Ramos (cell line): Measurements from ENCODE around the gene ID3.

Source experiments
- in situ Hi-C: fragments of 300-500 bp; cut with MboI; formaldehyde crosslinking; loops from one replicate; pipeline ENCODE4 v1.14.3; 2022; ENCODE audit warnings: low sequenced_read_pairs; ENCODE audit not compliant: unreplicated experiment

ID3 gene

DNA sequence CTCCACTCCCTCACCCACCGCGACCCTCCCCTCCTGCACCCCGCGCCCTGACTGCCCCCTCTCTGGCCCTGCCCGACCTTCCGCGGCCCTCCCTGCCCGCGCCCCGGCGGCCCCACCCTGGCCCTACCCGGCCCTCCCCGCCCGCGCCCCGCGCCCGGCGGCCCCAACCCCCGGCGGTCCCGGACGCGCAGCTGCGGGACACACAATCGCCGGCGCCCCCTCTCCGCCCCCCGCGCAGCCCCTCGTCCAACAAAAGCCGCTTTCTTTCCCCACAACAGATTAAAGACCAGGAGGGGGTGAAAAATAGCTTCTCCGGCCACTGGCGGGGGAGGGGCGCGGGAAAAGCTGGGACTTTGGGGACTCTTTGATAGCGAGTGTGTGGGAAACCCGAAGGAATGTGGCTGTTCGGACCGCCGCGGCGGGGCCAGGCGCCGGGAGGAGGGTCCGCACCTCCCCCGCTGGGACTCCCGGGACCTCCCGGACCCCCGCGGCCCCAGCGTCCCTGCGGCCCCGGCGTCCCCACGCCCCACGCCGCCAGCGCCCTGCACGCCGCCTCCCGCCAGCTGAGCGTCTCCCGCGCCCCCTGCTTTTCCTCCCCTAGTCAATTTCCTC, 8.8 kb upstream of the ID3 start:
- in situ Hi-C loops: no loop called here

DNA sequence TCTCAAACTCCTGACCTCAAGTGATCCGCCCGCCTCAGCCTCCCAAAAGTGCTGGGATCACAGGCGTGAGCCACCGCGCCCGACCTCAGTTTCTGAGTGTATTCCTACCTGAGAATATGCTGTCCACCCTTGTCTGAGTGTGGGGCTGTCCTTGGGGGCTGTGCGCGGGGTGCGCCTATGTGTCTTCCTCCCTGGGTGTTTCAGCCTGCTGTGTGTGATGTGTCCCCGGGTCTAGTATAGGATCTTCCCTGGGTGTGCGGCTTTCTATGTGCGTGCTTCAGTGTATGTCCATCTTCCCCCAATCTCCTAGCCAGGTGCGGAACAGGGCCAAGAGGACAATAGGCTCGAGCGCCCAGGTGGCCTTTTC, 8.3 kb upstream of the ID3 start:
- in situ Hi-C loops: no loop called here

DNA sequence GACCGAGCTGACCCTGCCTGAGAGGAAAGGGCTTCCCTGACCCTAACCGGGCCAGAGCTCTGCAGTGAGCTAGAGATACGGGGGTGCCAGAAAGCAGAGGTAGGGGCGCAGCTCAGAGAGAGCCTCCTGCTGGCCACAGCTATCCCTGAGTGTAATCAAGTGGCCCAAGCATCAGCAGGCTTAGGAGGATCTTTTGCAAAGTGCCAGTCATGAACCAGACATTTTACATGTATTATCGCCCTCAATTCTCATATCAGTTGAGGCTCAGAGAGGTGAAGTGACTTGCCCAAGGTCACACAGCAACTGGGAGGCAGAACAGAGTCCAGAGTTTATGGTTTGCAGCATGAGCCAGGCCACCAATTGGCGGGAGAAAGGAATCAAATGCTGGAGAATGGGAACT, 7.0 kb upstream of the ID3 start:
- in situ Hi-C loops: no loop called here

- in situ Hi-C loops: no loop called here
Observed at GRCh38 chr1:23565776-23566175, 6.5 kb upstream of the ID3 start.

DNA sequence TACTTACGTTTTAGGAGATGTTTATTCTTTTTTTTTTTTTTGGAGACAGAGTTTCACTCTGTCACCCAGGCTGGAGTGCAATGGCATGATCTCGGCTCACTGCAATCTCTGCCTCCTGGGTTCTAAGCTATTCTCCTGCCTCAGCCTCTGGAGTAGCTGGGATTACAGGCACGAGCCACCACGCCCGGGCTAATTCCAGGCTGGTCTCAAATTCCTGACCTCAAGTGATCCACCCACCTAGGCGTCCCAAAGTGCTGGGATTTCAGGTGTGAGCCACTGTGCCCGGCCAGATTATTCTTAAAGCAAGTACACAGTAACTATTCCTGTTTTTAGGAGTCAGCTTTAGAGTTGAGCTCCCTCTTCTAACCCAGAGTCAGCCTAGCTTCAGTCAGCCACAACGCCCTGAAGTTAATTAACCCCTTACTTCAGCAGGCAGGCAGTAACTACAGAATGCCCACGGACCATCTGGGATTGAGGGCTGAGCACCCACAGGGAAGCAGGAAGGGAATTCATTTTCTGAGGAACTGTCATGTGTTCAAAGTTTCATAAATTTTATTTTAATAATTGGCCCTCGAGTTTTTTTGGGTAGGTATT, 5.3 kb upstream of the ID3 start:
- in situ Hi-C loops: no loop called here

GRCh38 chr1:23563755-23564374, 4.6 kb upstream of the ID3 start:
- in situ Hi-C loops: no loop called here

DNA sequence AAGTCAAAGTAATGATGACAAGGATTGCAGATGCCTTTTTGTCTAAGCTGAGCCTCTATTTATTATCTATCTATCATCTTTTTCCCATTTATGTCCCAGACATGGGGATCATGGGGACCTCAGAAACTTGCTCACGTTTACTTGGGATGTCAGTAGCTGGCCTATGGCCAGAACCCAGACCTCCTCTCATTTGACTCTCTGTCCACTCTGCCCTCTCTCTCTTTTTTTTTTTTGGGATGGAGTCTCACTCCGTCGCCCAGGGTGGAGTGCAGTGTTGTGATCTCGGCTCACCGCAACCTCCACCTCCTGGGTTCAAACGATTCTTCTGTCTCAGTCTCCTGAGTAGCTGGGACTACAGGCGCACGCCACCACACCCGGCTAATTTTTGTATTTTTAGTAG, 3.7 kb upstream of the ID3 start:
- in situ Hi-C loops: no loop called here

- in situ Hi-C loops: no loop called here
Observed at GRCh38 chr1:23562137-23562876, 3.0 kb upstream of the ID3 start.

GRCh38 chr1:23561813-23562100, 2.5 kb upstream of the ID3 start:
- in situ Hi-C loops: no loop called here

DNA sequence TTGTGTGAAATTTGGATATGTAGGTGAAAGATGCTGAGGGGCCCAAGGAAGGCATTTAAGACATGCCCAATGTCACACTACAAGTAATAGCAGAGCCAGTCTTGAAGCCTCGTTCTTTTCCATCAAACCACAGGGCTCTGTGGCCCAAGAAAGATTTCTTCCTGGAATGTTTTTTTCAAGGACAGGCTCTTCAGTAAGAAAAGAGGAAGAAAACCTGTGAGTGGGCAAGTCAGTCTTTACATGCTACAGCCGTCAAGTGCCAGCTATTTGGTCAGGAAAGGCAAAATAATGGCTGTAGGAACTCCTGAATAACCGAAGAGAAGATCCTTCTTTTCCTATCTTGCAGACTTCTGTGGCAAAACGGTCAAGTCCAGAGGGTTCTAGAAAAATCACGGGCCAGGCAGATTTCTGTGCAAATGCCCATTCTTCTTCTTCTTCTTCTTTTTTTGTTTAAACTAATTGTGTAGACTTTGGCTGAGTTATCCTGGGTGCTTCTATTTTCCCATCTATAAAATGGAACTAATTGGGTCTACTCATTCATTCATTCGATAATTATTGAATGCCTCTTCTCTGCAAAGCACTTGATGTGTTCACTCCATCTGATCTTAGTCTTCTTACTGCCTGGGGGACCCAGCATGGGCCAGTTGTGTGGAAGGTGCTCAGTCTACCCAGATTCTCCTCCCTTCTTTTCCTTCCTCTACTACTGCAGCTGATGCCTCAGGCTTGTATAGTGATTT, 1.9 kb upstream of the ID3 start:
- in situ Hi-C loops: no loop called here

DNA sequence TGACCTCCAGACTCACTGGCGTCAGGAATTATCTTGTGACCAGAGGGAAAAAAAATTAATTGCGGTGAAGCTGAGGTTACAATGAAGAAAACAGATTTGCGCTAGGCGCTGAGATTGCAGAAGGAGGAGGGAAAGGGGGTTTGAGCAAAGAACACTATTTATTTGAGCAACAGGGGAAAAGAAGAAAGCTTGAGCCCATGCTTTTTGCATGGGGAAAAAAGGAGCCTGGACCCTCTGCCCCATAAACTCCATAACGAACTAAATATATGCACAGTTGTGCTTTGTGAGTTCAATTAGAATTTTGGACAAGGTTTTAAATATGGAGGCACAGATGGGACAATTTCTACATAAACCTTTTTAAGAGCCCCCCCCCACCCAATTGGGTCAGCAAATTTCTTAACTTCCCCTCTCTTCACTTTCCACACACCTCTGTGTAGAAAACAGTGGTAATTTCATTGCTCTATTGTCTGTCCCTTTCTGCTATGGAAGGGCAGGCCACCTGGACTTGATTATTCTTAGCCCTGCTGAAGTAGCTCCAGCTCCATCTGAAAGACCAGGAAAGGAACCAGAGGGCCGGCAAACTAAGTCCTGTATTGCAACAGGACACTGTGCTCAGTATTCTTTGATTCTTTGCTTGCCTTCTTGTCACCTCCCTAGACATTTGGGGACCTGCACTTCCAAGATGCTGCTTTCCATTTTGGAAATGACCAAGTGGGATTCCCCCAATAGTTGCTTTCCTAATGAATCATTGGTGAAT, 862 bp upstream of the ID3 start:
- in situ Hi-C loops: loop anchor here (10.0 kb wide), 1 partner anchor 55 kb away; no protein-coding TSS in a partner anchor

DNA sequence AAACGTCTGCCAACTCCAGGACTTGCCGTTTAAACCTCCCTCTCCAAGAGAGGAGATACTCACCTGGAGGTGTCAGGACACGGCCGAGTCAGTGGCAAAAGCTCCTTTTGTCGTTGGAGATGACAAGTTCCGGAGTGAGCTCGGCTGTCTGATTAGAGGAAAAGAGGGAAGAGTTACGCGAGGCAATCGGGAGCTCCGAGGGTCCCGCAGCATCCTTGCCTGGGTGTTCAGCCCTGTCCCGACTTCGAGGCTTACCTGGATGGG, 497 bp downstream of the ID3 start:
- in situ Hi-C loops: loop anchor here (10.0 kb wide), 1 partner anchor 56 kb away; no protein-coding TSS in a partner anchor

DNA sequence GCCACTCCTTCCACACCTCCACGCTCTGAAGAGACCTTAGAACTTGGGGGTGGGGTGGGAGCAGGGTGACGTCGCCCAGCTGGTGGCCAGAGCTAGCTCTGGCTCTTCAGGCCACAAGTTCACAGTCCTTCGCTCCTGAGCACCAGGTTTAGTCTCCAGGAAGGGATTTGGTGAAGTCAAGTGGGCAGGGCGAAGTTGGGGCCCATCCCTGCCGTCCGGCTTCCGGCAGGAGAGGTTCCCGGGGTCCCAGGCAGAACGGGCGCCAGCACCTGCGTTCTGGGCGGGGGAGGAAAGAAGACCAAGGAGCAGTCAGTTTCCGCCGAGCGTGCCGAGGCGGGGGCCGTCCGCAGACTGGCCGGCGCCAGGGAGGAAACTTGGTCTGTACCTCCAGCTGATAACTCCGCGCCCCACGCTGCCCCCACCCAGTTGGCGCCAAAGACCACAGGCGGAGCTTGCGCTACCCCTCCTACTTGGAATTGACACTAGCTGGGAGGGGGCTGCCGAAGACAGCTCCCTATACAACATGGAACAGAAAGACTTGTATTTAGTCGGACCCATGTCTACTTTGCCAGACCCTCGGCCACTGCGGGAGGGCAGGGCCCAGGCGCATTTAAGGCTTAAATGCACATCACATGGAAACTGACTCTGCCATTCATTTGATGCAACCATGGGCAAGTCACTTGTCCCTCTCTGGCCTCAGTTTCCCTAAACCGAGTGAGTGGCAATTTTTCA, 995 bp downstream of the ID3 start:
- in situ Hi-C loops: loop anchor here (10.0 kb wide), 1 partner anchor 56 kb away; no protein-coding TSS in a partner anchor

- in situ Hi-C loops: loop anchor here (10.0 kb wide), 1 partner anchor 57 kb away; no protein-coding TSS in a partner anchor
Observed at GRCh38 chr1:23557471-23558124, 1.7 kb downstream of the ID3 start.

GRCh38 chr1:23556635-23557470, 2.4 kb downstream of the ID3 start:
- in situ Hi-C loops: loop anchor here (10.0 kb wide), 1 partner anchor 58 kb away; no protein-coding TSS in a partner anchor

- in situ Hi-C loops: loop anchor here (10.0 kb wide), 1 partner anchor 59 kb away; no protein-coding TSS in a partner anchor
Observed at GRCh38 chr1:23555986-23556634, 3.2 kb downstream of the ID3 start.

GRCh38 chr1:23555270-23555985, 3.9 kb downstream of the ID3 start:
- in situ Hi-C loops: loop anchor here (10.0 kb wide), 1 partner anchor 59 kb away; no protein-coding TSS in a partner anchor
